ENCODE results near the gene ZER1.
A peak's percentile ranks its signal among the peaks of the same experiment; 100 is the strongest.

- TF ChIP-seq CTCF (IDR thresholded peaks at IDR 0.05) (peak in 1 of 7 experiments; percentile 13), POLR2A (IDR thresholded peaks at IDR 0.05) (peak in 2 of 3 donors; percentile 9 to 17)
Measured at GRCh38 chr9:128724744-128725211, 46.9 kb downstream of the ZER1 start.

Measured in body of pancreas (tissue), 4 donors.